ENCODE data around the gene SLAMF9.

SLAMF9 gene

GRCh38 chr1:159953536-159954515 lies at the start of gene SLAMF9:
Gene SLAMF9, minus strand, starts transcription at chr1:159954237. Its CDS starts 100 bp downstream, at chr1:159954137.
- no peak for DNase-seq

GRCh38 chr1:160001440-160001839 lies 47.4 kb upstream of the SLAMF9 start:
- no peak for DNase-seq

DNA sequence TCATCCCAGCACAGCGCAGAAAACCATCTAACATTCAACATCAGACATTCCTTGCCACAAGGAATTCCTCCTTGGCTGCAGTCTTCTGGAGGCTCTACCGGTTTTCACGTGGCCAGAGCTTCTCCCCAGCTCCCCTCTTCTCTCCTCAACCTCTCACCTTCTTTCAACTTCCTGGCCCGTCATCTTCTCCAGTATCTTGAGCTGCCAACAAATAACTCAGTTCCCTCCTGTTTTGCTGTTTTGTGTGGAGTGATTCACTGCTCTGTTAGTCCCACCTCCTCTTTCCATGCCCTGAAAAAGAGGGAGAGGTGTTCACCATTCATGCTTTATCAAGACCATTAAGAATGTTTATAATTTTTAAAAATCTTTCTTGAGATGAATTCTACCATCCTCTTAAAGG lies 45.2 kb upstream of the SLAMF9 start:
- DNase-seq: no peak

DNA sequence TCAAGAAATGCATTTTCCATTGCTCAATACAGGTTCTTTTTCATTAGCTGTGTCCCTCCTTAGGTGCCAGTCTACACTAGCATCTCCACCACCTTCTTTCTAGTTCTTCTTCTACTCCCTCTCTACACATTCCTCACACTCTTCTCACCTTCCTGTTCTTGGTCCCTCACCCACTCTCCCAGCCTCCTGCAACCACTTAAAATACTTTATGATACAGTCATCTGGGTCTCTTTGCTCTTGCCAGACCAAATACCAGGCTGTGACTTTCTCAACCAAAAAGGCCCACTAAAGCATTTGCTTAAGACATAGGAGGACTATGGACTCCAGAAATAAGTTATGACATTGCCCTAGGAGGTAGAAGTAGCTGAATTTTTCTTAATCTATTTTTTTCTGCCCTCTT lies 42.6 kb upstream of the SLAMF9 start:
- DNase-seq: no peak

DNA sequence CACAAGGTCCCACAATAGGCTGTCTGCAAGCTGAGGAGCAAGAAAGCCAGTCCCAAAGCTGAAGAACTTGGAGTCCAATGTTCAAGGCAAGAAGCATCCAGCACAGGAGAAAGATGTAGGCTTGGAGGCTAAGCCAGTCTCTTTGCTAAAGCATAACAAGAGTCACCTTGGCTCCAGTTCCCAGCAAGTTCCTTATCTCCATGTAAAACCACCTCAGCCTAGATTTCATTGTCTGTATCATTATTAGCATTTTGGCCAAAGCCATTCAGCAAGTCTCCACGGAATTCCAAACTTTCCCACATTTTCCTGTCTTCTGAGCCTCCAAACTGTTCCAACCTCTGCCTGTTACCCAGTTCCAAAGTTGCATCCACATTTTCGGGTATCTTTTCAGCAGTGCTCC lies 40.9 kb upstream of the SLAMF9 start:
- DNase-seq: no peak

DNA sequence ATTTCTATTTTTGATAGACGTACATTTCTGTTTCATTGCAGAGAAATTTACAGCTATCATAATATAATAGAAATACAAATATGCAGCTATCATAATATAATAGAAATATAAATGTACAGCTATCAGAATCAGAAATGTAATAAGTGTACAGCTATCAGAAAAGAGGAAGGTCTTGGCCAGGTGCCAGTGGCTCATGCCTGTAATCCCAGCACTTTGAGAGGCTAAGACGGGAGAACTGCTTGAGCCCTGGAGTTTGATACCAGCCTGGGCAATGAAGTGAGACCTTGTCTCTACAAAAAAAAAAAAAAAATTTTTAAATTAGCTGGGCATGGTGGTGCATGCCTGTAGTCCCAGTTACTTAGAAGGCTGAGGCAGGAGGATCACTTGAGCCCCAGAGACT lies 39.9 kb upstream of the SLAMF9 start:
- DNase-seq: no peak

GRCh38 chr1:159992161-159992560 lies 38.1 kb upstream of the SLAMF9 start:
- no peak for DNase-seq

DNA sequence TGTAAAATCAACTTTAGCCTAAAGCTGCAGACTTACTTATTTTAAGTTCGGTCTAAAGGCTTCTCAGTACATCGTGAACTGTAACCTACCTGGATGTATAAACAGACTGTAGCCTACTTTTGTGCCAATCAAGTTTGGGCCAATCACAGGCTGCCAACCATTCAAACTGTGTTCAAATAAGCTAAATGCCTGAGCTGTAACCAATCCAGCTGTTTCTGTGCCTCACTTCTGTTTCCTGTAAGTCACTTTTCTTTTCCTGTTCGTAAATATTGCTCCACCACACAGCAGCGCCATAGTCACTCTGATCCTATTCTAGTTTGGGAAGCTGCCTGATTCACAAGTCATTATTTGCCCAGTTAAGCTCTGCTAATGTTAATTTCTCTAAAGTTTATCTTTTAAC lies 37.5 kb upstream of the SLAMF9 start:
- no peak for DNase-seq

DNA sequence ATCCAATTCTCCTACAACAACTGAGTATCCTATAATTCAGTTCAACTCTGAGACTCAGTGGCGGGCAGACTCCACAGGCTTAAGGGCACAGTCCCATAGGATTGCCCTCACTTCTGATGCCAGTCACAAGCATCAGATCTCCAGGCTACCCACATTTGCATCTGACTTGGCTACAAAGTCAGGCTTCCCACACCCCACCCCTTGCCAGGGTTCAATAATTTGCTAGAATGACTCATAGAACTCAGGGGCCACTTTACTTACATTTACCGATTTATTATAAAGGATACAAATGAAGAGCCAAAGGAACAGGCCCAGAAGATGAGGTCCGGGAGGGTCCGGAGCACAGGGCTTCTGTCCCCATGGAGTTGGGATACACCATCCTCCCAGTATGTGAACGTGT lies 36.0 kb upstream of the SLAMF9 start:
- DNase-seq: no peak

DNA sequence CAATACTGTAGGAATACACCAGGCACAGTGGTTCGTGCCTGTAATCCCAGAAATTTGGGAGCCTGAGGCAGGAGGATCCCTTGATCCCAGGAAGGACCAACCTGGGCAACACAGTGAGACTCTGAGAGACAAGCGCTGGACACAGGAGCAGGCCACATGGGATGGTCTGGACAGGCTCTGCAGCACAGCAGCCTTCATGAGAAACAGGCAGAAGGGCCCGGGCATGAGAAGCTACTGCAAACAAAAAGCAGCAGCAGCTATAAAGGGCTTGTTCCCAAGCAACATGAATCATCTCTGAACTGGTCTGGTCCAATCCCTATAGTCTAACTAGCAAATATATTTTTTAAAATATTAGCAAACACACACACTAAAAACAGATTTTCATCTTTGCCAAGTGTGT lies 35.5 kb upstream of the SLAMF9 start:
- DNase-seq: no peak

GRCh38 chr1:159988006-159988405 lies 34.0 kb upstream of the SLAMF9 start:
- no peak for DNase-seq

- DNase-seq: no peak
These were observed 33.1 kb upstream of the SLAMF9 start for GRCh38 chr1:159987186-159987585.

GRCh38 chr1:159986531-159986930 lies 32.5 kb upstream of the SLAMF9 start:
- DNase-seq: no peak

DNA sequence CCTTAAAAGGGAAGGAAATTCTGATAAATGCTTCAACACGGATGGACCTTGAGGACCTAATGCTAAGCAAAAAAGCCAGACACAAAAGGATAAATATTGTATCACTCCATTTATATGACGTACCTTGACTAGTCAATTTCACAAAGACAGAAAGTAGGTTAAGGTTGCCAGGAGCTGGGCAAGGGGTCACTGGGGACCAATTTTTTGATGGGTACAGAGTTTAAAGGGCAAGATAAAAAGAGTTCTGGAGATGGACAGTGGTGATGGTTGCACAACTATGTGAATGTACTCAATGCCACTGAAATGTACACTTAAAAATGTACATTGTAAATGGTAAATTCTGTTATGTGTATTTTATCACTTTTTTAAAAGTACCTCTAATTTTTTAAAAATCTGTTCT lies 32.1 kb upstream of the SLAMF9 start:
- DNase-seq: no peak

- DNase-seq: no peak
These were observed 31.4 kb upstream of the SLAMF9 start for GRCh38 chr1:159985473-159985872.

DNA sequence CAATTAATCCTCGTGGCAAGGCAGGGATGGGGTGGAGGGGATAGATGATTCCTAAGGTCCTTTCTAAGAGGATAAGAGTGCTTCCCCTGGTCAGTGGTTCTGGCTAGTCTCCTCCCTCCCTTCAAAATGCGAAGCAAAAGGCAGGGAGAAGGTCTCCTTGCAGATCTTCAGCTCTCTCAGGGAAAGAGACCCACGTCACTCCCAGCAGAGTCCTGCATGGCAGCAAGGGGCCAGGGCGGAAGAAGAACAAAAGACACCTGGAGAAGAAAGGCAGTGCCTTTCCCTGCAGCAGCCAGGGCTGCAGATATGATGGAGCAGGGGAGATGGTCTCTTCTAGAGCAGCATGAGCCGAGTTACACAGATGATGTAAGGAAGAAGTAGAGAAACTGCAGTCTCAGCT lies 29.6 kb upstream of the SLAMF9 start:
- DNase-seq: no peak

DNA sequence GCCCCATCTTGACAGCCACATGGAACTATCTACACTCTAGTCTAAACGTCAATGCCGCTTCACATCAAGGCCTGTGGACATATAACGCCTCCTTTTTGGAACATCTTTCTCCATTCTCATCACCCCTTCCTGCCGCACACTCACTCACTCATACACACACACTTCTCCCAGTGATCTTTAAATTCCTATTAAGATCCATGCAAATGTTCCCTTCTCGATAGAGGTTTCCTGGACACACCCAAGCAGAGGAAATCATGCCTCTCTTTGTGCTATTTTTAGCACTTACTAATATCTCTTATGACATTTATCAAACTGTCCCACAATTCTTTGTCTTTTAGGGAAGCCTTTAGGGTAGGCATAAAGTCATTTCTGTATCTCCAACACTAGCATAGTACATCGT lies 28.2 kb upstream of the SLAMF9 start:
- DNase-seq: no peak

GRCh38 chr1:159981351-159982055 lies 27.5 kb upstream of the SLAMF9 start:
- DNase-seq: no peak

- DNase-seq: no peak
These were observed 26.7 kb upstream of the SLAMF9 start for GRCh38 chr1:159980786-159981185.

- DNase-seq: no peak
These were observed 26.0 kb upstream of the SLAMF9 start for GRCh38 chr1:159980076-159980475.

DNA sequence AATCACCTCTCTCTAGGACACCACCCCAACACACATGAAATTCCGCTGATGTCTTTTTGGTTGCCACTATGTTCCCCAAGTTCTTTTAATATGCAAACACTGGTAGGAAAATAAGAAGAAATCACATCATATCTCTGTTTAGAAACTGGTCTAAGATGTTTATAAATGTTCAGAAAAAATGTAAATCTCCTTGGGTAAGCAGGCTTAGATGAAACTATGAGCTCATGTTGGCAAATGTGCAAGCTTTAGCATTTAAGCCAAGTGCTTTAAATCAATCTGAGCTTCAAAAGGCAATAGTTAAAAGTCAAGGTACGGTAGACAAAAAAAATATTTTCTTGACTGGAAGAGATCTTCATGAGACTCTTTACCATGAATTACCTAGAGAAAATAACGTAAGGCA lies 25.2 kb upstream of the SLAMF9 start:
- no peak for DNase-seq

- DNase-seq: no peak
These were observed 24.0 kb upstream of the SLAMF9 start for GRCh38 chr1:159978107-159978398.

DNA sequence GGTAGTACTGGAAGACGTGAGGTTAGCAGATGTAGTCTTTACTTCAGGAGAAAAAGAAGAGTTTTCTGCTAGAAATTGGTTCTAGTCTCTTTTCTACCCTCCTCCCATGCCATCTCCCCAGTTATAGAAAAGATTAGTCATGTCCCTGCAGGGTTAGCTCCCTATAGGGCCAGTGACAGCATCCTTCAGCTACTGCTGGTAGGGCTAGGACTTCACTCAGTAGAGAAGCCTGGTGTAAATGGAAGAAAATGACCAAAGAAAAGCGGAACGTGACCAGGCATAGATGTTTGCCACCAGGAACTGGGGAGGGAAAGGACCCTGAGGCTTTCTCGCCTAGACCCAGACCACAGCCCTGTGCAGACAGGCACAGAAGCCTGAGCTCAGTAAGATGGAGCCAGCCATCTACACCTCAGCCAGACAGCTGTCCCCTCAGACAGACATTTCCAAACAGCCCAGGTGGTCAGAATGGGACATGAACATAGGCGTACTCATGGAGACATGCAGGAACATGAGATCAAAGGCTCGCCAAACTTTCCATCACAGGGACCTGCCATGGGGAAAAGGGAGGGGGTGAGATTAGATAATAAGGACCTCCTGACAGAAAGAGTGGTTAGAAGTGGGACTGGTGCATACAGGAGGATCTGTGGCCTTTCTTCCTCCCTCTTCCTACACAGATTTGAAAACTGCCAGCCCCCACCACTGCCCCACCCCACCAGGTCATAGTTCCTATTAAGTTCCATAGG lies 23.5 kb upstream of the SLAMF9 start:
- DNase-seq: no peak

All from NCI-H748 treated with DMSO at 0.1 percent for 48 hours (cell line).